Prostate gland (tissue), 2 donors: ENCODE data around the gene EPB41L1. TPM values are rescaled to one million over a fixed set of nuclear protein-coding genes. Genes with fewer than 3 reads are reported as not detected.

Experiments
- DNase-seq: peaks from one replicate; pipeline ENCODE4 v3.0.0-alpha.2; 2019; ENCODE audit warnings: low spot score
- H3K27ac ChIP-seq, 2 donors: fragments of 200-600 bp; sonication (generic); 2 replicates each; pipeline ENCODE4 v1.5.1; 2017 to 2019
- H3K27me3 ChIP-seq: fragments of 200-600 bp; sonication (generic); replicated peaks from 2 replicates; pipeline ENCODE4 v1.5.1; 2019; ENCODE audit not compliant: insufficient read depth
- H3K36me3 ChIP-seq, 2 donors: fragments of 200-600 bp; sonication (generic); 1 replicate in 1 of 2; 2 replicates in 1 of 2; pipeline versions ENCODE4 v1.5.1 to v1.8.1; 2017 to 2019
- H3K4me1 ChIP-seq: fragments of 200-600 bp; sonication (generic); replicated peaks from 2 replicates; pipeline ENCODE4 v1.5.1; 2019
- H3K4me3 ChIP-seq, 2 donors: fragments of 200-600 bp; sonication (generic); 2 replicates each; pipeline ENCODE4 v1.5.1; 2017 to 2019
- H3K9me3 ChIP-seq: fragments of 200-600 bp; sonication (generic); 2 replicates; pipeline ENCODE4 v1.5.1; 2017
- POLR2A ChIP-seq: fragments of 450-650 bp; IDR thresholded peaks from one replicate; pipeline ENCODE4 v1.6.1; 2016; ENCODE audit warnings: antibody characterized with exemption, mild to moderate bottlenecking
- POLR2AphosphoS5 ChIP-seq: sonication (generic); formaldehyde crosslinking; IDR thresholded peaks from one replicate; pipeline ENCODE4 v1.6.1; 2017; ENCODE audit warnings: antibody characterized with exemption
- WGBS: methylation state at CpG from one replicate; pipeline ENCODE4 v1.1.5; 2018; 5-methylcytosine and 5-hydroxymethylcytosine counted together
- intact Hi-C: fragments of 100-400 bp; cut with DNase I; formaldehyde crosslinking; loops from one replicate; pipeline ENCODE4 v1.14.2; 2022
- total RNA-seq, 2 donors: library from RNA; depleted of rRNA; stranded (reverse); fragments of >200 nt; gene quantifications; one replicate each; pipeline ENCODE4 v1.1.0, GENCODE V29; 2016
- TF ChIP-seq, protein P1 (sequence below), 4 experiments: fragments of 200-600 bp in 2 of 4; fragments of 450-650 bp in 2 of 4; sonication (generic) in 2 of 4; IDR thresholded peaks; 1 replicate in 3 of 4; 2 replicates in 1 of 4; pipeline ENCODE4 v1.5.1; 2016 to 2019; ENCODE audit warnings: antibody characterized with exemption in 4 of 4, mild to moderate bottlenecking in 2 of 4, moderate library complexity in 2 of 4

EPB41L1 gene
- total RNA-seq, 2 donors from 2014 or later = 27.7 to 91.1 TPM

GRCh38 chr20:36179170-36179945, 24.8 kb downstream of the EPB41L1 start:
- no peak for TF ChIP-seq POLR2AphosphoS5
- TF ChIP-seq POLR2A = no peak
- TF ChIP-seq, protein P1, sequence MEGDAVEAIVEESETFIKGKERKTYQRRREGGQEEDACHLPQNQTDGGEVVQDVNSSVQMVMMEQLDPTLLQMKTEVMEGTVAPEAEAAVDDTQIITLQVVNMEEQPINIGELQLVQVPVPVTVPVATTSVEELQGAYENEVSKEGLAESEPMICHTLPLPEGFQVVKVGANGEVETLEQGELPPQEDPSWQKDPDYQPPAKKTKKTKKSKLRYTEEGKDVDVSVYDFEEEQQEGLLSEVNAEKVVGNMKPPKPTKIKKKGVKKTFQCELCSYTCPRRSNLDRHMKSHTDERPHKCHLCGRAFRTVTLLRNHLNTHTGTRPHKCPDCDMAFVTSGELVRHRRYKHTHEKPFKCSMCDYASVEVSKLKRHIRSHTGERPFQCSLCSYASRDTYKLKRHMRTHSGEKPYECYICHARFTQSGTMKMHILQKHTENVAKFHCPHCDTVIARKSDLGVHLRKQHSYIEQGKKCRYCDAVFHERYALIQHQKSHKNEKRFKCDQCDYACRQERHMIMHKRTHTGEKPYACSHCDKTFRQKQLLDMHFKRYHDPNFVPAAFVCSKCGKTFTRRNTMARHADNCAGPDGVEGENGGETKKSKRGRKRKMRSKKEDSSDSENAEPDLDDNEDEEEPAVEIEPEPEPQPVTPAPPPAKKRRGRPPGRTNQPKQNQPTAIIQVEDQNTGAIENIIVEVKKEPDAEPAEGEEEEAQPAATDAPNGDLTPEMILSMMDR (IDR thresholded peaks at IDR 0.05) = no peak
- intact Hi-C loops = no loop called here
- no peak overlapping the region for H3K27ac ChIP-seq
- H3K9me3 ChIP-seq = no peaks in the 10 kb centered on the region
- DNase-seq = no peak
- H3K36me3 ChIP-seq = no peaks in the 10 kb centered on the region
- H3K4me1 ChIP-seq = no peaks in the 10 kb centered on the region
- H3K27me3 ChIP-seq = no peaks in the 10 kb centered on the region
- WGBS = 81% methylated on average over 9 of the region's 9 CpGs
- H3K4me3 ChIP-seq = no peak overlapping the region

DNA sequence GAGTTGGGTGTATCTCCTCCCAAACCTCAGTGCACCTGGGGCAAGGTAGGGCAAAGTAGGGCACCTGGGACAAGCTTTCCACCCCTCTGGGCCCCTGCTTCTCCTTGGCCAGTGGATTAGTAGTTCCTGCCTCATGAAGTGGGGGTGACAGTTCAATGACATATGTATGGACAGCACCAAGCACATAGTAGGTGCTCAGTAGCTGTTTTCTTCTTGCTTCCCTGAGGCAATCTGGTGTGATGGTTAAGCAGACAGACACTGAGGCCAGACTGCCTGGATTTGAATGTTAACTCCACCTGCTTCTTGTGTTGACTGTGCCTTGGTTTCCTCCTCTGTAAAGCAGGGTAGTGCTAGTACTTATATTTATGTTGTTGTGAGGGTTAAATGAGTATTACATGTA, 25.8 kb downstream of the EPB41L1 start:
- Histone ChIP-seq H3K27ac (no peak overlapping the region), H3K4me3 (no peak overlapping the region), H3K36me3 (no peaks in the 10 kb centered on the region), H3K9me3 (no peaks in the 10 kb centered on the region), H3K4me1 (no peaks in the 10 kb centered on the region), H3K27me3 (no peaks in the 10 kb centered on the region)
- DNase-seq = no peak
- intact Hi-C loops = no loop called here
- TF ChIP-seq POLR2A = no peak
- no peak for TF ChIP-seq POLR2AphosphoS5

DNA sequence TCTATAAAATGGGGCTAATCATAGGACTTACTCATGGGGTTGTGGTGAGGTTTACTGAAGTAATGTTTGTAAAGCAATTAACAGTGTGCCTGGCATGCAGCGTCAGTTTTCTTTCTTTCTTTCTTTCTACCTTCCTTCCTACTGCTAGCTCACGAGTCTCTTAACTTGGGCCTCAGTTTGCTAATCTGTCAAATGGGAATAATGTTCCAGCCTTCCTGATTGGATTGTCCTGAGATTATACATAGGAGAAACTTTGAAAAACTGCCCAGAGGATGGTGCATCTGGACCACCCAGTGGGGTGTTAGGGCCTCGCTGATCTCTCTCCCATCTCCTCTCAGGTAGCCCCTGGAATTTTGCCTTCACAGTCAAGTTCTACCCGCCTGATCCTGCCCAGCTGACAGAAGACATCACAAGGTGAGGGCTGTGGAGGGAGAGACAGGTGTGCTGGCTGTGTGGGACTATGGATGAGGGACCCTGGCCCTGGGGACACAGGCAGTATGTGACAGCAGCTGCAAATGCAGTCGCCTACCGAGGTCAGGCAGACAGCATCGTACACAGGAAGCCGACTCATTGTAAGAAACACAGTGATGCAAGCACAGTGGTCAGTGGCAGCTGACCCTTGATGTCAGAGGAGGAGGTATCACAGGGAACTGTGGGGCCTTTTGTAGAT, 27.5 kb downstream of the EPB41L1 start:
- Histone ChIP-seq H3K27me3 (no peaks in the 10 kb centered on the region), H3K36me3 (no peaks in the 10 kb centered on the region), H3K4me3 (no peak overlapping the region), H3K4me1 (no peaks in the 10 kb centered on the region), H3K27ac (no peak overlapping the region), H3K9me3 (no peaks in the 10 kb centered on the region)
- WGBS = 86% methylated on average over 8 of the region's 8 CpGs
- DNase-seq = no peak
- TF ChIP-seq POLR2AphosphoS5 = no peak
- TF ChIP-seq, protein P1 (IDR thresholded peaks at IDR 0.05) = no peak
- TF ChIP-seq POLR2A = no peak
- intact Hi-C loops = no loop called here

- no peaks in the 10 kb centered on the region for H3K36me3 ChIP-seq
- no peaks in the 10 kb centered on the region for H3K4me1 ChIP-seq
- intact Hi-C loops = no loop called here
- no peaks in the 10 kb centered on the region for H3K27me3 ChIP-seq
- 98% methylated on average over 6 of the region's 6 CpGs for WGBS
- no peak for DNase-seq
- no peak overlapping the region for H3K4me3 ChIP-seq
- TF ChIP-seq, protein P1 (IDR thresholded peaks at IDR 0.05) = no peak
- no peak for TF ChIP-seq POLR2AphosphoS5
- no peak for TF ChIP-seq POLR2A
- no peaks in the 10 kb centered on the region for H3K9me3 ChIP-seq
- no peak overlapping the region for H3K27ac ChIP-seq
Observed at GRCh38 chr20:36182604-36183154, 28.1 kb downstream of the EPB41L1 start.

DNA sequence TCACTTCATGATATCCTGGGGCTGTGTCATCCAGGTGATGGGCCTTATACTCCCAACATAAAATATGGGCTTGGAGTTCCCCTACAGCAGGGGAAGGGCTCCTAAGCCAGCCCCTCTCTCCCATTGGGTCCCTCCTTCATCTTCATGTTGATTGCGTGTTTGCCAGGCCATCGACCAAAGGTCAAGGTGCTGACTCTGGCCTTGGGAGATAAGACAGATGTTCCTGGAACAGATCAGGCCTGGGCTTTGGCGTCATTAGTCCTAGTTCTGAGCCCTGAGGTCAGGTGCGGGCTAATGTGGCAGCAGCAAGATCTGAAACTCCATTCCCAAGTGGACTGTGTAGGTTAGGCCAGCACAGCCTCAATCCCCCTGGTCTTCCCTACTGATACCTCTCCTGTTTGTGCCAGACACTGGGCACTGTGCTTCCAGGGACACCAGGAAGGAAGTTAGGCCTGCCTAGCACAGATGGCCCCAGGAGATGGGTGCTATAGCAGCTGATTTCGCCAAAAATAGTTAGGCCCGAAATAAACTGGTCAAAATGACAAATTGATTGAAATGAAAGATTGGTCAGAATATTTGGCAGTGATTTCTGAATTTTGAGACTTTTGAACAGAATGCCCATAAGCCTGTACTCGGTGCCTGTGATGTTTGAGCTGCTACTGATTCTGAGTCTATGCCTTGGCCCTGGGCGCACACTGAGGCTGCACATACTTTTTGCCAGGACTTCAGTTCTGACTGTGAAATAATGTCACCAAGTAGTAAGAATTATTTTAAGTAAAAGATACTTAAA, 28.8 kb downstream of the EPB41L1 start:
- H3K4me1 ChIP-seq = no peaks in the 10 kb centered on the region
- intact Hi-C loops = no loop called here
- no peaks in the 10 kb centered on the region for H3K36me3 ChIP-seq
- H3K9me3 ChIP-seq = no peaks in the 10 kb centered on the region
- no peak for DNase-seq
- WGBS = 93% methylated on average over 8 of the region's 8 CpGs
- H3K27ac ChIP-seq = no peak overlapping the region
- no peaks in the 10 kb centered on the region for H3K27me3 ChIP-seq
- H3K4me3 ChIP-seq = no peak overlapping the region
- TF ChIP-seq, protein P1 (IDR thresholded peaks at IDR 0.05) = no peak
- no peak for TF ChIP-seq POLR2AphosphoS5
- no peak for TF ChIP-seq POLR2A
